Kidney glomerular epithelial cell (primary cell): ENCODE data around the gene MCIDAS.
A peak's percentile ranks its signal among the peaks of the same experiment; 100 is the strongest.

Experiments used
- DNase-seq: peaks from one replicate; lab custom pipeline; 2025; lab: John Stamatoyannopoulos, UW

The MCIDAS gene

GRCh38 chr5:55226934-55227663, at the start of gene MCIDAS:
Gene MCIDAS, minus strand, starts transcription at chr5:55227315. Its CDS starts 177 bp downstream, at chr5:55227138.
- DNase-seq, result peak; percentile 26

GRCh38 chr5:55276771-55277170, 49.7 kb upstream of the MCIDAS start:
- DNase-seq, result no peak

GRCh38 chr5:55258339-55258738, 31.2 kb upstream of the MCIDAS start:
- DNase-seq, result no peak

- no peak for DNase-seq
These were observed 27.7 kb upstream of the MCIDAS start for GRCh38 chr5:55254802-55255201.

GRCh38 chr5:55250064-55250463, 22.9 kb upstream of the MCIDAS start:
- DNase-seq, result no peak

GRCh38 chr5:55241746-55242145, 14.6 kb upstream of the MCIDAS start:
- no peak for DNase-seq

GRCh38 chr5:55236800-55237199, 9.7 kb upstream of the MCIDAS start:
- DNase-seq, result no peak

GRCh38 chr5:55234121-55234700, 7.1 kb upstream of the MCIDAS start:
- DNase-seq, result peak; percentile 23

- DNase-seq, result peak; percentile 63
These were observed 6.1 kb upstream of the MCIDAS start, which contains the start of gene CCNO for GRCh38 chr5:55232985-55233928. Gene CCNO, minus strand, starts transcription at chr5:55233608. Its CDS starts 85 bp downstream, at chr5:55233523.

- peak; percentile 27 for DNase-seq
These were observed 5.3 kb upstream of the MCIDAS start for GRCh38 chr5:55232271-55232984.

GRCh38 chr5:55231919-55232270, 4.8 kb upstream of the MCIDAS start:
- DNase-seq, result no peak

GRCh38 chr5:55231029-55231918, 4.2 kb upstream of the MCIDAS start:
- DNase-seq, result no peak

GRCh38 chr5:55230086-55230629, 3.0 kb upstream of the MCIDAS start:
- DNase-seq, result no peak

GRCh38 chr5:55227664-55228430, 732 bp upstream of the MCIDAS start:
- DNase-seq, result no peak

- DNase-seq, result peak; percentile 20
These were observed 835 bp downstream of the MCIDAS start for GRCh38 chr5:55226027-55226933.

- no peak for DNase-seq
These were observed 1.8 kb downstream of the MCIDAS start for GRCh38 chr5:55225346-55225745.

GRCh38 chr5:55223812-55224240, 3.3 kb downstream of the MCIDAS start:
- DNase-seq, result no peak

GRCh38 chr5:55222985-55223811, 3.9 kb downstream of the MCIDAS start:
- no peak for DNase-seq
